ENCODE results near the gene TRIL. TPM values are rescaled to one million over a fixed set of nuclear protein-coding genes. Genes with fewer than 3 reads are reported as not detected.

Gene TRIL
- total and polyA plus RNA-seq, 2 donors (not counting 1 experiment from before 2014, with no cell fraction given): not detected

- Histone ChIP-seq H3K79me2 (ENCODE audit: control insufficient read depth, insufficient read depth, low read length) (no peaks in the 10 kb centered on the region), H2AFZ (ENCODE audit: insufficient read depth, low read depth, low read length, poor library complexity, severe bottlenecking) (no peak overlapping the region), H3K9ac (ENCODE audit: low read length) (no peak overlapping the region), H3K4me3 (ENCODE audit: control extremely low read depth in 1 of 5, extremely low read depth in 1 of 5, insufficient read depth in 1 of 5, low read depth in 2 of 5, low read length in 4 of 5) (no peak overlapping the region), H3K27me3 (replicated peaks in 1 of 4; ENCODE audit: control extremely low read depth in 1 of 4, control insufficient read depth in 3 of 4, insufficient read depth in 4 of 4, low read length in 3 of 4) (peaks cover 0 to 4% (median 1%) of the 10 kb centered on the region in 4 experiments), H3K9me3 (ENCODE audit: control extremely low read depth in 1 of 3, control insufficient read depth in 2 of 3, insufficient read depth in 1 of 3, low read length in 2 of 3) (no peaks in the 10 kb centered on the region), H3K4me1 (ENCODE audit: control insufficient read depth in 2 of 2, insufficient read depth in 2 of 2, low read length in 2 of 2) (no peaks in the 10 kb centered on the region), H3K4me2 (replicated peaks; ENCODE audit: low read depth, low read length, poor library complexity, severe bottlenecking) (no peak overlapping the region), H3K36me3 (replicated peaks in 1 of 2; ENCODE audit: control extremely low read depth in 1 of 2, control insufficient read depth in 1 of 2, extremely low read depth in 1 of 2, insufficient read depth in 2 of 2, low read length in 1 of 2) (no peaks in the 10 kb centered on the region), H3K27ac (ENCODE audit: low read length in 2 of 2) (no peak overlapping the region), H4K20me1 (ENCODE audit: control insufficient read depth, insufficient read depth, low read length, poor library complexity, severe bottlenecking) (no peaks in the 10 kb centered on the region)
- WGBS (ENCODE audit: insufficient coverage): 100% methylated on average over 2 of the region's 2 CpGs
- Mint-ChIP-seq H3K27me3 (peaks cover 19% of the 10 kb centered on the region), H3K27ac (no peak overlapping the region), H3K9me3 (ENCODE audit: insufficient read depth) (no peaks in the 10 kb centered on the region), H3K4me3 (no peak overlapping the region), H3K4me1 (no peaks in the 10 kb centered on the region)
- POLR2A ChIA-PET: no interaction called here
- ATAC-seq (ENCODE audit: low read depth) (no peak), DNase-seq (no peak)
- intact Hi-C loops (cut with micrococcal nuclease): no loop called here
- no peak for TF ChIP-seq EZH2 (IDR thresholded peaks at IDR 0.05; ENCODE audit: borderline replicate concordance, insufficient read depth, low read depth, low read length, poor library complexity, severe bottlenecking)
- no peak for TF ChIP-seq CTCF (IDR thresholded peaks at IDR 0.05)
- CTCF ChIA-PET: no interaction called here
Observed at GRCh38 chr7:29000717-29001076, 42.6 kb upstream of the TRIL start.

- intact Hi-C loops (cut with micrococcal nuclease): no loop called here
- H2AFZ ChIP-seq (ENCODE audit: insufficient read depth, low read depth, low read length, poor library complexity, severe bottlenecking): no peak overlapping the region
- H3K4me1 ChIP-seq (ENCODE audit: control insufficient read depth in 2 of 2, insufficient read depth in 2 of 2, low read length in 2 of 2): no peaks in the 10 kb centered on the region
- no peaks in the 10 kb centered on the region for H3K79me2 ChIP-seq (ENCODE audit: control insufficient read depth, insufficient read depth, low read length)
- no peaks in the 10 kb centered on the region for H4K20me1 ChIP-seq (ENCODE audit: control insufficient read depth, insufficient read depth, low read length, poor library complexity, severe bottlenecking)
- no peak overlapping the region for H3K9ac ChIP-seq (ENCODE audit: low read length)
- TF ChIP-seq EZH2 (IDR thresholded peaks at IDR 0.05; ENCODE audit: borderline replicate concordance, insufficient read depth, low read depth, low read length, poor library complexity, severe bottlenecking) (no peak), CTCF (IDR thresholded peaks at IDR 0.05) (no peak)
- no peak for ATAC-seq (ENCODE audit: low read depth)
- peaks cover 0 to 4% (median 1%) of the 10 kb centered on the region in 4 experiments for H3K27me3 ChIP-seq (replicated peaks in 1 of 4; ENCODE audit: control extremely low read depth in 1 of 4, control insufficient read depth in 3 of 4, insufficient read depth in 4 of 4, low read length in 3 of 4)
- no peak overlapping the region for H3K4me2 ChIP-seq (replicated peaks; ENCODE audit: low read depth, low read length, poor library complexity, severe bottlenecking)
- ChIA-PET POLR2A (no interaction called here), CTCF (no interaction called here)
- no peaks in the 10 kb centered on the region for H3K36me3 ChIP-seq (replicated peaks in 1 of 2; ENCODE audit: control extremely low read depth in 1 of 2, control insufficient read depth in 1 of 2, extremely low read depth in 1 of 2, insufficient read depth in 2 of 2, low read length in 1 of 2)
- Mint-ChIP-seq H3K27ac (no peak overlapping the region), H3K27me3 (peaks cover 15% of the 10 kb centered on the region), H3K4me1 (no peaks in the 10 kb centered on the region), H3K4me3 (no peak overlapping the region), H3K9me3 (ENCODE audit: insufficient read depth) (no peaks in the 10 kb centered on the region)
- no peak for DNase-seq
- no peaks in the 10 kb centered on the region for H3K9me3 ChIP-seq (ENCODE audit: control extremely low read depth in 1 of 3, control insufficient read depth in 2 of 3, insufficient read depth in 1 of 3, low read length in 2 of 3)
- no peak overlapping the region for H3K27ac ChIP-seq (ENCODE audit: low read length in 2 of 2)
- WGBS (ENCODE audit: insufficient coverage): 96% methylated on average over 11 of the region's 12 CpGs
- no peak overlapping the region for H3K4me3 ChIP-seq (ENCODE audit: control extremely low read depth in 1 of 5, extremely low read depth in 1 of 5, insufficient read depth in 1 of 5, low read depth in 2 of 5, low read length in 4 of 5)
Observed at GRCh38 chr7:28999895-29000716, 42.0 kb upstream of the TRIL start.

Measured in B cell (primary cell).